Cardiac fibroblast (primary cell): ENCODE data around the gene COL4A2.

ENCODE experiments used
- DNase-seq, 2 donors: peaks; one replicate each; pipeline versions ENCODE4 v3.0.0 to v3.0.0-alpha.2; 2010; ENCODE audit warnings: low read depth in 2 of 2
- H3K4me3 ChIP-seq, 2 donors: replicated peaks in 1 of 2; 1 replicate in 1 of 2; 2 replicates in 1 of 2; pipeline ENCODE4 v1.5.1; 2011; ENCODE audit warnings: low read depth in 2 of 2, low read length in 2 of 2, mild to moderate bottlenecking in 2 of 2, moderate library complexity in 1 of 2
- CTCF ChIP-seq: IDR thresholded peaks from one replicate; pipeline ENCODE4 v1.5.1; 2011; ENCODE audit warnings: low read depth, mild to moderate bottlenecking, low read length, inconsistent platforms

COL4A2 gene

DNA sequence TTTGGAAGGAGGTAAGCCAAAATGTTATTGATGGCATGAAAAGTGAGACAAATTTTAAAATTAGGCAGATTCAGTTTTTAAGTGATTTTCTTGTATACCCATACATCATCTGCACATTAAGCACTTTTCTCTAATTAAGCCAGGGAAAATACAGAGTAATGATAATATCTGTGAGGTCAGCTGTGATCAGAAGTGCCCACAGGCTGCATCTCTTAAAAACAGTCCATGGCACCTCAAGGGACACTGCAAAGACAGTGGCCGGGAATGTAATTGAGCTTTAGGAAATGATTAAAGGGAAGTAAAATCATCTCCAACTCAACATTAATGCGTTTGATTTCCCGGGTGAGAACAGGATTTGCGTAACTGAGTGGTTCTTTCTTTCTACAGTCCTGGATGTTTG is 2.1 kb upstream of the COL4A2 start:
- peak overlapping the region; percentile 75 to 88 for H3K4me3 ChIP-seq
- TF ChIP-seq CTCF, result no peak
- peak; percentile 42 for DNase-seq

DNA sequence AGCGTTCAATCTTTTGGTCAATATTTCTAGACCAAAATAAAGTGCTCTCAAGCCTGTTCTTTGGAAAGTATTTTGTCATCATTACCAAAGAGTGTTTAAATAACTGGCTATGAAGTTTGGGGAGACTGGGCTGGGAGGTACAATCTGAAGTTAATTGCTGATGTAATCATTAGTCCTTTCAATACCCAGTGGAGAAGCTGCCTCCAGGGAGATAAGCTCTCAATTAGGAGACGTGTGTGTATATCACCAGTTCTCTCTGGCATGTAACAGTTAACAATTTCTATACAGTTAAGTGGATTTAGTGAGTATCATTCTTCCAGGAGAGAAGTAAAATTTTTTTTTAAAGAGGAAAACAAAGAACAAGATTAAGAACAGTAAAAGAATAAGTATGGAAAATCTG is 1.5 kb upstream of the COL4A2 start:
- no peak for TF ChIP-seq CTCF
- H3K4me3 ChIP-seq, result peak overlapping the region; percentile 75 to 88
- peak; percentile 31 to 47 for DNase-seq

GRCh38 chr13:110305949-110306339 is 1.1 kb upstream of the COL4A2 start:
- peak; percentile 48 to 60 for DNase-seq
- peak overlapping the region; percentile 75 to 88 for H3K4me3 ChIP-seq
- no peak for TF ChIP-seq CTCF

GRCh38 chr13:110306340-110306959 is 634 bp upstream of the COL4A2 start:
- DNase-seq, result peak; percentile 51 to 67
- peak overlapping the region; percentile 75 to 88 for H3K4me3 ChIP-seq
- TF ChIP-seq CTCF, result no peak

GRCh38 chr13:110307767-110308655 is 927 bp downstream of the COL4A2 start:
- TF ChIP-seq CTCF, result no peak
- DNase-seq, result peak; percentile 80 to 81
- peak overlapping the region; percentile 75 to 88 for H3K4me3 ChIP-seq

- DNase-seq, result peak; percentile 42 to 48
- H3K4me3 ChIP-seq, result peak overlapping the region; percentile 75 to 88
- no peak for TF ChIP-seq CTCF
Observed at GRCh38 chr13:110308656-110309359, 1.7 kb downstream of the COL4A2 start.
